MM.1S (cell line): ENCODE results near the gene LRRC38.
A peak's percentile ranks its signal among the peaks of the same experiment; 100 is the strongest.

Source experiments
- CTCF ChIP-seq: fragments of 300-600 bp; sonication (generic); IDR thresholded peaks from 2 replicates; pipeline ENCODE4 v1.5.1; 2016; ENCODE audit warnings: antibody characterized with exemption, low read length, mixed read lengths
- EZH2 ChIP-seq: fragments of 300-600 bp; sonication (generic); optimal IDR thresholded peaks from 2 replicates; pipeline ENCODE3; 2017; ENCODE audit warnings: low read depth, mild to moderate bottlenecking, antibody characterized with exemption, low read length, mixed read lengths
- EZH2phosphoT487 ChIP-seq: fragments of 300-600 bp; sonication (generic); IDR thresholded peaks from 2 replicates; pipeline ENCODE4 v1.6.1; 2018; ENCODE audit warnings: antibody characterized with exemption, low read length

GRCh38 chr1:13513895-13514546 lies at the start of gene LRRC38:
- TF ChIP-seq EZH2, result no peak
- peak; percentile 42 for TF ChIP-seq CTCF
- TF ChIP-seq EZH2phosphoT487, result no peak
